Mucosa of stomach (tissue), 1 donor: ENCODE results near the gene NOLC1.
A peak's percentile ranks its signal among the peaks of the same experiment; 100 is the strongest.

Source experiments
- H3K27me3 ChIP-seq: one replicate; pipeline ENCODE4 v1.7.0; 2013; ENCODE audit warnings: mild to moderate bottlenecking, low read length; ENCODE audit not compliant: control insufficient read depth, insufficient read depth
- H3K36me3 ChIP-seq: one replicate; pipeline ENCODE4 v1.7.0; 2013; ENCODE audit warnings: low read length; ENCODE audit not compliant: control insufficient read depth, insufficient read depth
- H3K4me1 ChIP-seq: one replicate; pipeline ENCODE4 v1.7.0; 2013; ENCODE audit warnings: mild to moderate bottlenecking, low read length; ENCODE audit not compliant: control insufficient read depth, insufficient read depth
- H3K4me3 ChIP-seq: one replicate; pipeline ENCODE4 v1.7.0; 2013; ENCODE audit warnings: low read length
- H3K9ac ChIP-seq: one replicate; pipeline ENCODE4 v1.7.0; 2013; ENCODE audit warnings: mild to moderate bottlenecking, low read length, moderate library complexity
- H3K9me3 ChIP-seq: one replicate; pipeline ENCODE4 v1.7.0; 2013; ENCODE audit warnings: mild to moderate bottlenecking, low read length, moderate library complexity; ENCODE audit not compliant: control insufficient read depth
- donor health status: Pancreatic carcinoma.

The NOLC1 gene

GRCh38 chr10:102132193-102132562 is 20.0 kb upstream of the NOLC1 start:
- Histone ChIP-seq H3K9ac (peak overlapping the region; percentile 76), H3K27me3 (no peaks in the 10 kb centered on the region), H3K9me3 (no peaks in the 10 kb centered on the region), H3K4me1 (peaks cover 11% of the 10 kb centered on the region), H3K4me3 (peak overlapping the region; percentile 66), H3K36me3 (no peaks in the 10 kb centered on the region)

- no peaks in the 10 kb centered on the region for H3K9me3 ChIP-seq
- peaks cover 11% of the 10 kb centered on the region for H3K4me1 ChIP-seq
- no peaks in the 10 kb centered on the region for H3K36me3 ChIP-seq
- no peaks in the 10 kb centered on the region for H3K27me3 ChIP-seq
- peak within 1 kb of the TSS; percentile 76 for H3K9ac ChIP-seq
- H3K4me3 ChIP-seq = peak within 1 kb of the TSS; percentile 66
Observed at GRCh38 chr10:102132563-102133372, 19.4 kb upstream of the NOLC1 start, which contains the start of gene PPRC1. Gene PPRC1 (plus strand): TSS chr10:102133040. CDS start chr10:102133069, 29 bp downstream.

- Histone ChIP-seq H3K4me3 (peak overlapping the region; percentile 66), H3K9ac (peak overlapping the region; percentile 76), H3K4me1 (peaks cover 11% of the 10 kb centered on the region), H3K36me3 (no peaks in the 10 kb centered on the region), H3K9me3 (no peaks in the 10 kb centered on the region), H3K27me3 (no peaks in the 10 kb centered on the region)
Observed at GRCh38 chr10:102133373-102134195, 18.6 kb upstream of the NOLC1 start.

GRCh38 chr10:102134416-102134815 is 17.8 kb upstream of the NOLC1 start:
- Histone ChIP-seq H3K36me3 (no peaks in the 10 kb centered on the region), H3K4me1 (peaks cover 11% of the 10 kb centered on the region), H3K9me3 (no peaks in the 10 kb centered on the region), H3K27me3 (no peaks in the 10 kb centered on the region), H3K4me3 (peak overlapping the region; percentile 66), H3K9ac (peak overlapping the region; percentile 76)

- peaks cover 11% of the 10 kb centered on the region for H3K4me1 ChIP-seq
- H3K9ac ChIP-seq = no peak overlapping the region
- H3K9me3 ChIP-seq = no peaks in the 10 kb centered on the region
- no peak overlapping the region for H3K4me3 ChIP-seq
- H3K27me3 ChIP-seq = no peaks in the 10 kb centered on the region
- peaks cover 1% of the 10 kb centered on the region for H3K36me3 ChIP-seq
Observed at GRCh38 chr10:102135956-102136526, 16.1 kb upstream of the NOLC1 start.

GRCh38 chr10:102139281-102140110 is 12.7 kb upstream of the NOLC1 start:
- H3K9ac ChIP-seq = no peak overlapping the region
- no peak overlapping the region for H3K4me3 ChIP-seq
- H3K27me3 ChIP-seq = no peaks in the 10 kb centered on the region
- no peaks in the 10 kb centered on the region for H3K9me3 ChIP-seq
- peaks cover 6% of the 10 kb centered on the region for H3K36me3 ChIP-seq
- peaks cover 2% of the 10 kb centered on the region for H3K4me1 ChIP-seq

- Histone ChIP-seq H3K4me1 (no peaks in the 10 kb centered on the region), H3K36me3 (peaks cover 6% of the 10 kb centered on the region), H3K9me3 (no peaks in the 10 kb centered on the region), H3K27me3 (no peaks in the 10 kb centered on the region), H3K9ac (no peak overlapping the region), H3K4me3 (no peak overlapping the region)
Observed at GRCh38 chr10:102140218-102140617, 12.0 kb upstream of the NOLC1 start.

GRCh38 chr10:102140913-102141540 is 11.2 kb upstream of the NOLC1 start:
- H3K9ac ChIP-seq = no peak overlapping the region
- H3K4me1 ChIP-seq = no peaks in the 10 kb centered on the region
- H3K36me3 ChIP-seq = peaks cover 6% of the 10 kb centered on the region

GRCh38 chr10:102141583-102142107 is 10.5 kb upstream of the NOLC1 start:
- Histone ChIP-seq H3K27me3 (no peaks in the 10 kb centered on the region), H3K4me3 (no peak overlapping the region), H3K9ac (no peak overlapping the region), H3K36me3 (peaks cover 6% of the 10 kb centered on the region), H3K9me3 (no peaks in the 10 kb centered on the region), H3K4me1 (no peaks in the 10 kb centered on the region)

More at GRCh38 chr10:102140913-102141540, 11.2 kb upstream of the NOLC1 start:
- H3K27me3 ChIP-seq = no peaks in the 10 kb centered on the region
- no peak overlapping the region for H3K4me3 ChIP-seq
- no peaks in the 10 kb centered on the region for H3K9me3 ChIP-seq

GRCh38 chr10:102146971-102147428 is 5.2 kb upstream of the NOLC1 start:
- H3K9me3 ChIP-seq = no peaks in the 10 kb centered on the region
- peaks cover 11% of the 10 kb centered on the region for H3K36me3 ChIP-seq
- no peak overlapping the region for H3K4me3 ChIP-seq
- no peaks in the 10 kb centered on the region for H3K27me3 ChIP-seq
- H3K4me1 ChIP-seq = peaks cover 9% of the 10 kb centered on the region
- no peak overlapping the region for H3K9ac ChIP-seq

GRCh38 chr10:102147561-102147960 is 4.6 kb upstream of the NOLC1 start:
- Histone ChIP-seq H3K4me1 (peaks cover 9% of the 10 kb centered on the region), H3K36me3 (peaks cover 11% of the 10 kb centered on the region), H3K4me3 (no peak overlapping the region), H3K27me3 (no peaks in the 10 kb centered on the region), H3K9ac (no peak overlapping the region), H3K9me3 (no peaks in the 10 kb centered on the region)
